ENCODE data around the gene CLK1. TPM values are rescaled to one million over a fixed set of nuclear protein-coding genes. Genes with fewer than 3 reads are reported as not detected.
A peak's percentile ranks its signal among the peaks of the same experiment; 100 is the strongest.

The CLK1 gene
- total and polyA plus RNA-seq, 2 of the 13 experiments (the other 11 are each of a cell fraction or from before 2014, with no cell fraction given): 66.6 to 101 TPM

- no peak for TF ChIP-seq ZNF138 (CRISPR knock-in tag; IDR thresholded peaks at IDR 0.05; ENCODE audit: low read depth)
- no peak for TF ChIP-seq ZNF775 (CRISPR knock-in tag; IDR thresholded peaks at IDR 0.05; ENCODE audit: borderline replicate concordance)
- TF ChIP-seq NCOA1 (CRISPR knock-in tag; IDR thresholded peaks at IDR 0.05): no peak
- TF ChIP-seq PAX8 (CRISPR knock-in tag; IDR thresholded peaks at IDR 0.05; ENCODE audit: borderline replicate concordance): no peak
- TF ChIP-seq, protein P1, sequence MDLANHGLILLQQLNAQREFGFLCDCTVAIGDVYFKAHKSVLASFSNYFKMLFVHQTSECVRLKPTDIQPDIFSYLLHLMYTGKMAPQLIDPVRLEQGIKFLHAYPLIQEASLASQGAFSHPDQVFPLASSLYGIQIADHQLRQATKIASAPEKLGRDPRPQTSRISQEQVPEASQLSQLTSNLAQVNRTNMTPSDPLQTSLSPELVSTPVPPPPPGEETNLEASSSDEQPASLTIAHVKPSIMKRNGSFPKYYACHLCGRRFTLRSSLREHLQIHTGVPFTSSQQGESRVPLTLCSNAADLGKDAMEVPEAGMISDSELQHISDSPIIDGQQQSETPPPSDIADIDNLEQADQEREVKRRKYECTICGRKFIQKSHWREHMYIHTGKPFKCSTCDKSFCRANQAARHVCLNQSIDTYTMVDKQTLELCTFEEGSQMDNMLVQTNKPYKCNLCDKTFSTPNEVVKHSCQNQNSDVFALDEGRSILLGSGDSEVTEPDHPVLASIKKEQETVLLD (CRISPR knock-in tag; IDR thresholded peaks at IDR 0.05; ENCODE audit: low read depth): no peak; the same call in 1 of the 2 replicates
- TF ChIP-seq KLF12 (CRISPR knock-in tag; IDR thresholded peaks at IDR 0.05; ENCODE audit: borderline replicate concordance): peak; percentile 85; the same call in 1 of the 2 replicates
- peak; percentile 94 for TF ChIP-seq E2F1 (CRISPR knock-in tag; IDR thresholded peaks at IDR 0.05)
- TF ChIP-seq YEATS4 (CRISPR knock-in tag; IDR thresholded peaks at IDR 0.05; ENCODE audit: borderline replicate concordance): peak; percentile 90
- TF ChIP-seq ZBTB26 (CRISPR knock-in tag; IDR thresholded peaks at IDR 0.05; ENCODE audit: borderline replicate concordance): peak; percentile 86
- peak; percentile 62; the same call in 1 of the 2 replicates for TF ChIP-seq ARID2 (CRISPR knock-in tag; IDR thresholded peaks at IDR 0.05; ENCODE audit: borderline replicate concordance)
- TF ChIP-seq TEAD2 (CRISPR knock-in tag; IDR thresholded peaks at IDR 0.05): no peak
- peak; percentile 95 for TF ChIP-seq GABPA (IDR thresholded peaks at IDR 0.05; ENCODE audit: low read depth, low read length)
- peak; percentile 98 for TF ChIP-seq GABPA (CRISPR knock-in tag; IDR thresholded peaks at IDR 0.05; ENCODE audit: low read depth)
- peak; percentile 33; the same call in 1 of the 2 replicates for TF ChIP-seq SRY (CRISPR knock-in tag; IDR thresholded peaks at IDR 0.05)
- TF ChIP-seq, protein P2, sequence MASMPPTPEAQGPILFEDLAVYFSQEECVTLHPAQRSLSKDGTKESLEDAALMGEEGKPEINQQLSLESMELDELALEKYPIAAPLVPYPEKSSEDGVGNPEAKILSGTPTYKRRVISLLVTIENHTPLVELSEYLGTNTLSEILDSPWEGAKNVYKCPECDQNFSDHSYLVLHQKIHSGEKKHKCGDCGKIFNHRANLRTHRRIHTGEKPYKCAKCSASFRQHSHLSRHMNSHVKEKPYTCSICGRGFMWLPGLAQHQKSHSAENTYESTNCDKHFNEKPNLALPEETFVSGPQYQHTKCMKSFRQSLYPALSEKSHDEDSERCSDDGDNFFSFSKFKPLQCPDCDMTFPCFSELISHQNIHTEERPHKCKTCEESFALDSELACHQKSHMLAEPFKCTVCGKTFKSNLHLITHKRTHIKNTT (CRISPR knock-in tag; IDR thresholded peaks at IDR 0.05): no peak
- TF ChIP-seq BRD4 (CRISPR knock-in tag; IDR thresholded peaks at IDR 0.05): peak; percentile 1; the same call in 1 of the 2 replicates
- TF ChIP-seq, protein P3, sequence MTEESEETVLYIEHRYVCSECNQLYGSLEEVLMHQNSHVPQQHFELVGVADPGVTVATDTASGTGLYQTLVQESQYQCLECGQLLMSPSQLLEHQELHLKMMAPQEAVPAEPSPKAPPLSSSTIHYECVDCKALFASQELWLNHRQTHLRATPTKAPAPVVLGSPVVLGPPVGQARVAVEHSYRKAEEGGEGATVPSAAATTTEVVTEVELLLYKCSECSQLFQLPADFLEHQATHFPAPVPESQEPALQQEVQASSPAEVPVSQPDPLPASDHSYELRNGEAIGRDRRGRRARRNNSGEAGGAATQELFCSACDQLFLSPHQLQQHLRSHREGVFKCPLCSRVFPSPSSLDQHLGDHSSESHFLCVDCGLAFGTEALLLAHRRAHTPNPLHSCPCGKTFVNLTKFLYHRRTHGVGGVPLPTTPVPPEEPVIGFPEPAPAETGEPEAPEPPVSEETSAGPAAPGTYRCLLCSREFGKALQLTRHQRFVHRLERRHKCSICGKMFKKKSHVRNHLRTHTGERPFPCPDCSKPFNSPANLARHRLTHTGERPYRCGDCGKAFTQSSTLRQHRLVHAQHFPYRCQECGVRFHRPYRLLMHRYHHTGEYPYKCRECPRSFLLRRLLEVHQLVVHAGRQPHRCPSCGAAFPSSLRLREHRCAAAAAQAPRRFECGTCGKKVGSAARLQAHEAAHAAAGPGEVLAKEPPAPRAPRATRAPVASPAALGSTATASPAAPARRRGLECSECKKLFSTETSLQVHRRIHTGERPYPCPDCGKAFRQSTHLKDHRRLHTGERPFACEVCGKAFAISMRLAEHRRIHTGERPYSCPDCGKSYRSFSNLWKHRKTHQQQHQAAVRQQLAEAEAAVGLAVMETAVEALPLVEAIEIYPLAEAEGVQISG (CRISPR knock-in tag; IDR thresholded peaks at IDR 0.05): peak; percentile 96
- TF ChIP-seq PRPF4 (IDR thresholded peaks at IDR 0.05; ENCODE audit: low read depth, low read length, poor library complexity, severe bottlenecking): no peak
- TF ChIP-seq SOX5 (CRISPR knock-in tag; IDR thresholded peaks at IDR 0.05; ENCODE audit: borderline replicate concordance): no peak; the same call in 1 of the 2 replicates
- TF ChIP-seq ZSCAN9 (CRISPR knock-in tag; IDR thresholded peaks at IDR 0.05; ENCODE audit: borderline replicate concordance): peak; percentile 80
- TF ChIP-seq GATAD1 (CRISPR knock-in tag; IDR thresholded peaks at IDR 0.05): peak; percentile 98
- peak; percentile 7 for TF ChIP-seq RCOR2 (CRISPR knock-in tag; IDR thresholded peaks at IDR 0.05)
These were observed 24.5 kb upstream of the CLK1 start, which contains the start of the genes NIF3L1 and PPIL3 (continued) for GRCh38 chr2:200888704-200889625.
